Aorta (tissue), 5 donors: ENCODE measurements around the gene RDH12. TPM values are rescaled to one million over a fixed set of nuclear protein-coding genes. Genes with fewer than 3 reads are reported as not detected.
A peak's percentile ranks its signal among the peaks of the same experiment; 100 is the strongest.

Source experiments
- ATAC-seq: fragments of 200-7000 bp; cut with Tn5 transposase; one replicate; pipeline ENCODE4 v1.9.1; 2022; ENCODE audit warnings: moderate library complexity; ENCODE audit not compliant: low FRiP score
- DNase-seq, 2 donors: peaks; one replicate each; pipeline ENCODE4 v3.0.0-alpha.2; 2020
- H3K27ac ChIP-seq, 2 donors: one replicate each; pipeline ENCODE4 v1.5.1; 2013; ENCODE audit warnings: low read length in 2 of 2, mild to moderate bottlenecking in 2 of 2, moderate library complexity in 2 of 2, control low read depth in 1 of 2, inconsistent platforms in 1 of 2, low read depth in 1 of 2
- H3K27me3 ChIP-seq, 2 donors: one replicate each; pipeline ENCODE4 v1.6.1; 2013; ENCODE audit warnings: control low read depth in 1 of 2, low read length in 1 of 2, mild to moderate bottlenecking in 1 of 2, moderate library complexity in 1 of 2; ENCODE audit not compliant: insufficient read depth in 2 of 2, control insufficient read depth in 1 of 2
- H3K36me3 ChIP-seq, 2 donors: one replicate each; pipeline ENCODE4 v1.6.1; 2013; ENCODE audit warnings: control low read depth in 1 of 2, low read length in 1 of 2, mild to moderate bottlenecking in 1 of 2; ENCODE audit not compliant: insufficient read depth in 2 of 2, control insufficient read depth in 1 of 2
- H3K4me1 ChIP-seq, 2 donors: one replicate each; pipeline ENCODE4 v1.6.1; 2013; ENCODE audit warnings: low read length in 2 of 2, control low read depth in 1 of 2, mild to moderate bottlenecking in 1 of 2, moderate library complexity in 1 of 2; ENCODE audit not compliant: insufficient read depth in 2 of 2, control insufficient read depth in 1 of 2
- H3K4me3 ChIP-seq, 2 donors: one replicate each; pipeline ENCODE4 v1.5.1; 2013; ENCODE audit warnings: low read length in 2 of 2, control low read depth in 1 of 2, mild to moderate bottlenecking in 1 of 2
- H3K9me3 ChIP-seq: one replicate; pipeline ENCODE4 v1.6.1; 2013; ENCODE audit warnings: mild to moderate bottlenecking, low read length; ENCODE audit not compliant: control insufficient read depth
- WGBS, 2 donors: extraction: QIAGEN DNeasy Blood & Tissue Kit; methylation state at CpG; one replicate each; pipeline ENCODE4 v1.1.7; 2013; 5-methylcytosine and 5-hydroxymethylcytosine counted together
- intact Hi-C, 2 donors: fragments of 100-400 bp; cut with DNase I; formaldehyde crosslinking; loops; one replicate each; pipeline versions ENCODE4 v1.14.2 to v1.15.0; 2022
- polyA plus RNA-seq, 2 donors: library from polyadenylated mRNA; stranded (reverse); fragments of 200-250 nt; gene quantifications; one replicate each; pipeline ENCODE4 v1.2.3, GENCODE V29; 2013
- total RNA-seq, 2 donors: library from RNA; stranded (reverse); fragmentation: NEBNext Ultra II Directional; extraction: Animal tissue kit (Norgen Biotek cat#: 25700); gene quantifications; one replicate each; pipeline ENCODE4 v1.2.1, GENCODE V29; 2021
- donor health status: healthy with polysubstance abuse.
- donor health status: Bipolar disorder and iron deficiency.
- donor health status: DM: no; HTN: no; CAD: no.
- donor health status: DM: no; HTN: no; CAD: no.
- donor health status: DM: yes; HTN: yes; CAD: no.

Gene RDH12
- total and polyA plus RNA-seq, 4 donors = 0.50 TPM; not detected in 3

- peaks cover 12 to 18% of the 10 kb centered on the region in 2 donors for H3K36me3 ChIP-seq
- WGBS, 2 donors = 96% methylated on average over 4 of the region's 4 CpGs
Measured at GRCh38 chr14:67764496-67764895, 62.8 kb downstream of the RDH12 start.

GRCh38 chr14:67765192-67765834 lies 63.6 kb downstream of the RDH12 start:
- H3K4me1 ChIP-seq = no peaks in the 10 kb centered on the region
- no peaks in the 10 kb centered on the region for H3K9me3 ChIP-seq
- no peak overlapping the region for H3K27ac ChIP-seq
- no peak overlapping the region for H3K4me3 ChIP-seq
- intact Hi-C loops = no loop called here
- no peaks in the 10 kb centered on the region for H3K27me3 ChIP-seq
- H3K36me3 ChIP-seq = peaks cover 12 to 18% of the 10 kb centered on the region in 2 donors
- WGBS, 2 donors = 84 to 86% methylated on average over 5 of the region's 5 CpGs
- DNase-seq (no peak), ATAC-seq (no peak)

More at GRCh38 chr14:67764496-67764895, 62.8 kb downstream of the RDH12 start:
- intact Hi-C loops = no loop called here
- Histone ChIP-seq H3K9me3 (no peaks in the 10 kb centered on the region), H3K4me1 (no peaks in the 10 kb centered on the region), H3K27ac (no peak overlapping the region), H3K27me3 (no peaks in the 10 kb centered on the region), H3K4me3 (no peak overlapping the region)
- DNase-seq = no peak
- ATAC-seq = no peak

- Histone ChIP-seq H3K4me1 (no peaks in the 10 kb centered on the region), H3K27ac (no peak overlapping the region), H3K36me3 (peaks cover 7 to 15% of the 10 kb centered on the region in 2 donors), H3K4me3 (no peak overlapping the region), H3K9me3 (no peaks in the 10 kb centered on the region), H3K27me3 (no peaks in the 10 kb centered on the region)
- DNase-seq (peak in 1 of 2 donors; percentile 56), ATAC-seq (peak; percentile 22)
- 77 to 80% methylated on average over 10 of the region's 10 CpGs for WGBS, 2 donors
- intact Hi-C loops = no loop called here
Measured at GRCh38 chr14:67766035-67766680, 64.5 kb downstream of the RDH12 start.

DNA sequence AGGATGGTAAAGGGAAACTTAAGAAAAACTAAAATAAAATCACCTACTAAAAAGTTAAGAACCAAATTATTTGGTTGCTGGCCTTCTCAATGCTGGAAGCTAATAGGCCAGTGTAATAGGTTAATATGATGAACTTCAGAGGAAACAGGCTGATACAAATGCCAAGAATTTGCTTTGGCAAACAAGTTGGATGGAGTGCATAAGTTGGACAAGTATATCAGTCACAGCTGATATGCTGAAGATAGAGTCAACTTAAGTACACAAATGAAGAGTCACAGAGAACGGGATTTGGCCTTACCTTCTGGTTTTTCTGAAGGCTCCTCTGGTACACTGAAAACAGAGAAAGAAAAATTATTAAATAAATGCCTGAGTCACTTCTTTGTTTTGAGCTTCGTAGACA lies 66.5 kb downstream of the RDH12 start:
- H3K36me3 ChIP-seq = peaks cover 10 to 13% of the 10 kb centered on the region in 2 donors
- intact Hi-C loops = no loop called here
- ATAC-seq = no peak
- no peaks in the 10 kb centered on the region for H3K9me3 ChIP-seq
- H3K27ac ChIP-seq = no peak overlapping the region
- H3K4me3 ChIP-seq = no peak overlapping the region
- no peaks in the 10 kb centered on the region for H3K4me1 ChIP-seq
- no peak for DNase-seq
- WGBS, 2 donors = 52 to 58% methylated on average over 2 of the region's 2 CpGs
- no peaks in the 10 kb centered on the region for H3K27me3 ChIP-seq

- Histone ChIP-seq H3K9me3 (no peaks in the 10 kb centered on the region), H3K4me3 (no peak overlapping the region), H3K4me1 (no peaks in the 10 kb centered on the region), H3K36me3 (peaks cover 18 to 27% of the 10 kb centered on the region in 2 donors), H3K27me3 (no peaks in the 10 kb centered on the region), H3K27ac (no peak overlapping the region)
- no peak for ATAC-seq
- no peak for DNase-seq
- WGBS, 2 donors = 90 to 92% methylated on average over 5 of the region's 5 CpGs
- intact Hi-C loops = no loop called here
Measured at GRCh38 chr14:67773844-67774377, 72.2 kb downstream of the RDH12 start.

DNA sequence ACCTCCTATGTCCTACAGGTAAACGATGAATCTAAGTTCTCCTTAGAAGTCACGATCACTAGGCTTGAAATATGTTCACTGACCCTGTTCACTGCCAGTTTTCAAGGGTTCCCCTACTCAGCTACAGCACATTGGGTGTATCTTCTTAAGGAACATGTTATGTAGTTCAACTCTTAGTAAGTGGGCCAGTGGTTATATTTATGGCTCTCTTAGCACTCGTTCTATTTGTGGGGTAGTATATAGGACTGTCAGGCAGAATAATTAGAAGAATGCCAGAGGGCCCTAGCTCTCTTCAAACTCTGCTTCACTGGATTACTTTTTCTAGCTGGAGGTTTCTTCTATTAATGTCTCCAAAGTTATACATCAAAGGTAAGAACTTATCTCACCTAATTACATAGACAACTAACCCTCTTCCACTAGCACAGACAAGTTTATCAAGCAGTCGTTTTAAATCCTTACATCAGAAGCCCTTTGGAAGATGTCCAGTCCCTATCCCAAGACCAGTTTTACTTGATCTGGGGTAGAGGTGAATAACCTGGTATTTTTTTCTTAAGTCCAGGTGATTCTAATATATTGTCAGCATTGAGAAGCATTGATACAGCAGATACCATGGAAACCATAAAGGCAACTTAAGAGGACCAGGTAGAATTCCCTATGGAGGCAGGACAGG lies 75.1 kb downstream of the RDH12 start:
- H3K4me3 ChIP-seq = no peak overlapping the region
- H3K4me1 ChIP-seq = no peaks in the 10 kb centered on the region
- no peak for ATAC-seq
- H3K27me3 ChIP-seq = no peaks in the 10 kb centered on the region
- 72 to 86% methylated on average over 4 of the region's 4 CpGs for WGBS, 2 donors
- no peak overlapping the region for H3K27ac ChIP-seq
- intact Hi-C loops = no loop called here
- peaks cover 24 to 33% of the 10 kb centered on the region in 2 donors for H3K36me3 ChIP-seq
- no peaks in the 10 kb centered on the region for H3K9me3 ChIP-seq
- no peak for DNase-seq

- ATAC-seq = no peak
- no peak for DNase-seq
- intact Hi-C loops = no loop called here
- H3K9me3 ChIP-seq = no peaks in the 10 kb centered on the region
- no peak overlapping the region for H3K27ac ChIP-seq
- 84 to 90% methylated on average over 1 of the region's 1 CpG for WGBS, 2 donors
- H3K36me3 ChIP-seq = peaks cover 28 to 37% of the 10 kb centered on the region in 2 donors
- H3K27me3 ChIP-seq = no peaks in the 10 kb centered on the region
- H3K4me3 ChIP-seq = no peak overlapping the region
- no peaks in the 10 kb centered on the region for H3K4me1 ChIP-seq
Measured at GRCh38 chr14:67778792-67779191, 77.1 kb downstream of the RDH12 start.

- Histone ChIP-seq H3K27me3 (no peaks in the 10 kb centered on the region), H3K4me1 (no peaks in the 10 kb centered on the region), H3K36me3 (peaks cover 30 to 35% of the 10 kb centered on the region in 2 donors), H3K9me3 (no peaks in the 10 kb centered on the region), H3K4me3 (no peak overlapping the region), H3K27ac (no peak overlapping the region)
- no peak for DNase-seq
- WGBS, 2 donors = 54 to 82% methylated on average over 3 of the region's 3 CpGs
- intact Hi-C loops = no loop called here
- ATAC-seq = no peak
Measured at GRCh38 chr14:67782090-67782489, 80.4 kb downstream of the RDH12 start.
